T-helper 9 cell (primary cell): ENCODE data around the gene COMP.

Experiments
- DNase-seq: peaks from one replicate; pipeline ENCODE4 v3.0.0-alpha.2; 2020

Gene COMP

DNA sequence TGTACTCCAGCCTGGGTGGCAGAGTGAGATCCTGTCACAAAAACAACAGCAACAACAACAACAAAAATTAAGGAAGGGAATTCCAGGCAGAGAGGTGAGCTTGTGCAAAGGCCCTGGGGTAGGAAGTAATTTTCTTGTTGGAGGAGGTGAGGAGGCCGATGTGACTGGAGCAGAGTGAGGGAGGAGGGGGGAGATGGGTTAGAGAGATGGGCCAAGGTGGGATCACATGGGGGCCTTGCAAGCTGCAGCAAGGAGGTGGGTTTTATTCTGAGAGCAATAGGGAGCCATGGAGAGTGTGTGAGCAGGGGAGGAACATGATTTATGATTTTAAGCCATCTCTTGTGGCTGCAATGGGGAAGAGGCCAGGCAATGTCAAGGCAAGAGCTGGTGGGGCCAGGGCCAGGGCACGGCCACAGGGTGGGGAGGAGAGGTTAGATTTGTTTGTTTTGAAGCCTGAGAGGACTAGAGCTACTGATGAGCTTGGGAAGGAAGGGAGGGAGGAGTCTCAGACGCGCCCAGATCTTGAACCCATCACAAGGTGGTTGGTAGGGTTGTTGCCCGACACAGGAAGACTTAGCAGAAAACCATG is 12.5 kb upstream of the COMP start:
- no peak for DNase-seq

GRCh38 chr19:18802354-18802753 is 11.2 kb upstream of the COMP start:
- no peak for DNase-seq

GRCh38 chr19:18800636-18801035 is 9.5 kb upstream of the COMP start:
- DNase-seq = no peak

DNA sequence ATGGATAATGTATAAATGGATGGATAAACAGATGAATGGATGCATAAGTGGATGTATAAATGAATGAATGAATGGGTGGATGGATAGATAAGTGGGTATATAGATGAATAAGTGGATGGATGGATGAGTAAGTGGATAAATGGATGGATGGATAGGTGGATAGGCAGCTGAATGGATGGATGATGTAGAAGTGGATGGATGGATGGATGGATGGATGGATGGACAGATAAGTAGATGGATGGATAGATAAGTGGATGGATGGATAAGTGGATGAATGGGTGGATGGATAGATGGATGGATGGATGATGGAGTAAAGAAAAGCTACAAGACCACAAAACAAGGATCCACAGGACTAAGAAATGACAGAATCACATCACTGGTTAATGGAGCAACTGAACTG is 9.0 kb upstream of the COMP start:
- no peak for DNase-seq

GRCh38 chr19:18799389-18799970 is 8.4 kb upstream of the COMP start:
- no peak for DNase-seq

- DNase-seq = no peak
Observed at GRCh38 chr19:18798384-18799352, 7.6 kb upstream of the COMP start.

- DNase-seq = no peak
Observed at GRCh38 chr19:18796239-18796638, 5.1 kb upstream of the COMP start.

- no peak for DNase-seq
Observed at GRCh38 chr19:18795540-18795939, 4.4 kb upstream of the COMP start.

GRCh38 chr19:18794692-18795091 is 3.6 kb upstream of the COMP start:
- no peak for DNase-seq

DNA sequence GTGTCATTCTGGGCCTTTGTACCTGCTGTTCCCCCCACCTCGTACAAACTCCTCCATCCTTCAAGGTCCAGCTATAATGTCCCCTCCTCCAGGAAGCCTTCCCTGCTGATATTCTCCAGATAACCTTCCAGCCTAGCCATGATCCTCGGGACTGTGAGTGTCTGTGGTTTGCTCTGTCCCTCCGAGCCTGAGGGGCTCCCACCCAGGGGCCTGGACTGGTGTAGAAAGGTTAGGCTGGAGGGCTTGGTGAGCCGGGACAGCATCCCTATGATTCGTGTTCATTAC is 2.9 kb upstream of the COMP start:
- DNase-seq = no peak

DNA sequence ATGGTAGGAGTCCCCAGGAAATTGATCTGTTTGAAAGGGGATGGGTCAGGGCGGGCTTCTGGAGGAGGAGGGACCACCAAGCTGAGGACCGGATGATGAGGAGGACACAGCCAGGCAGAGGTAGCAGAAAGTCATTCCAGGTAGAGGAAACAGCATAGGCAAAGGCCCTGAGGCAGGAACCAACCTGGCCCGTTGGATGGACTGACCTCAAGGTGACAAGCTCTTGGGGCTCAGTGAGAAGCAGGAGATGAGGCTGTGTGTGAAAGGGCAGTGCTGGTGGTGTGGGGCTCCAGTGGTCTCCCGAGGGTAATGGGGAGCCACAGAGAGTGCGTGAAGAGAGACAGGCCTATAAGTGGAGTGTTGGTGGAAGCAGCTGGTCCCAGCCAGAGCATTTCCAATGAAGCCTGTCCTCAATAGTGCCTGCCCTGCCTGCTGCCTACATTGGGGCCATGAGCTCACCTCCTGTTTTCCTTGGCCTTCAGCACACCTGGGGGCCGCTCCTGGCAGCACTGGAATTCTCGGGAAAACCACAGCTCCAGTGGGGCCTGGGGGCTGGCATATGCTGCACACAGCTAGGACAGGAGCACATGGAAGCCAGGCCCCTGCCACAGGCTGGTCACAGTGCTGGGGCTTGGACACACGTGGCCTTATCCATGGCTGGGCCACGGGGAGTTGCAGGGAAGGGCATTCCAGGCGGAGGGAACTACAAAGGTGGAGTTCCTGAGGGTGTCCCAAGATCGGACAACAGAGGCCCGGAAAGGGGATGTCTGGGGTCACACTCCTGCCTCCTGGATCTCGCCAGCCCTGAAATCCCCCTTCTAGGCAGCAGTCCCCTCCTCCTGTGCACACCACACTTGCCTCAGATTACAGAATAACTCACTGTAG is 2.3 kb upstream of the COMP start:
- no peak for DNase-seq

DNA sequence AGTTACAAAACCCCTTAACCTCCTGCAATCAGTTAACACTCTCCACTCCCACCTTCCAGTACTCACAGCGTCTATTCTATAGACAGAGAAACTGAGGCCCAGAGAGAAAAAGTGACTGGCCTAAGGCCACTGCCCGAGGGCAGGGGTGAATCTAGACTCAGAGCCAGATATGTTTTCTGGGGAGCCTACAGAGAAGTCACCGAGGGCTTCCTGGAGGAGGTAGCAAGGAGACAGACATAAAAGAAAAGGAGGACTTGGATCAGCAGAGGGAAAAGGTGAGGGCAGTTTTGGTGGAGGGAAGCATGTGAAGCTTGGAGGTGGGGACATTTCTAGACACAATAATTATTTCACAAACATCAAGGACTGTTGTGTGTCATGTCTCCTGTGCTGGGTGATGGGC is 1.6 kb upstream of the COMP start:
- DNase-seq = no peak

DNA sequence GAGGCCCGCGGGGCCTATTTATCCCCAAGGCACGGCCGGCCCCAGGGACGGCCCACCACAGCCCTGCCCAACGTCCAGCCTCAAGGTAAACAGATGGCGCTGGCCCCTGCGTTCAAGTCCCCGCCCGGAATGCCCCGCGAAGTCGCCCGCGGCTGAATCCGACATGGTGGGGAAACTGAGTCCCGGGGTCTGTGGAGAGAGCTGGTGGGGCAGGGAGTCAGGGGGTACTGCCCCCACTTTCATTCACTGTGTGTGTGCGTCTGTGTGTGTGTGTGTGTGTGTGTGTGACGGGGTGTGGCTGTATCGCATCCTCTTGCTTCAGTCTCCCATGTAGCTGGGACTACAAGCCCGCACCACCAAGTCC is 192 bp upstream of the COMP start:
- DNase-seq = no peak

DNA sequence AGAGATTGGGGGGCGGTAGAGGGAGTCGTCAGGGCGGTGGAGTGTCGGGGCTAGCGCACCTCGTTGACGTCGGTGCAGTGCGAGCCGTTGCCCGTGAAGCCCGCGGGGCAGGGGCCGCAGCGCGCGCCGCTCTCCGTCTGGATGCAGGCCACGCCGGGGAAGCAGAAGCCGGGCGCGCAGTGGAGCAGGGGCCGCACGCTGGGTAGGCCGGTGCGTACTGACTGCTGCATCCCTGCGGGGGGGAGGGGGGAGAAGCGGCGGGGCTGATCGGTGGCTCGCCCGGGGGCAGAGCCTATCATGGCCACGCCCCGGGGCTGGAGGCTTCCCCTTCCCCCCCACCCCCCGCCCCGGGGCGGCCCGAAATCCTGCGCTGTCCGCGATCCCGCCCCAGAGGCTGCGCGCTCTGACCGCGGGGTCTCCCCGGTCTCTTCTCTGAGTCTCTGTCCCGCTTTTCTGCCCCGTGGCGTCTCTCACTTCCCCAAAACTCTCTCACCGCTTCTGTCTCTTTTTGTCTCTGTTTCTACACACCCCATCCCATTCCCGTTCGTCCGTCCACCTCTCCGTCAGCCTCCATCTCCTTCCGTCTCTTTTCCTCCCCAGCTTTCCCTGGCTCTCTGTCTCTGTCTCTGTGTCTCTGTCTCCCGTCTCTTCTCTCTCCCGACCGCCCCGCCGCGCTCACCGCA is 1.1 kb downstream of the COMP start:
- no peak for DNase-seq

GRCh38 chr19:18789422-18789869 is 1.7 kb downstream of the COMP start:
- no peak for DNase-seq

DNA sequence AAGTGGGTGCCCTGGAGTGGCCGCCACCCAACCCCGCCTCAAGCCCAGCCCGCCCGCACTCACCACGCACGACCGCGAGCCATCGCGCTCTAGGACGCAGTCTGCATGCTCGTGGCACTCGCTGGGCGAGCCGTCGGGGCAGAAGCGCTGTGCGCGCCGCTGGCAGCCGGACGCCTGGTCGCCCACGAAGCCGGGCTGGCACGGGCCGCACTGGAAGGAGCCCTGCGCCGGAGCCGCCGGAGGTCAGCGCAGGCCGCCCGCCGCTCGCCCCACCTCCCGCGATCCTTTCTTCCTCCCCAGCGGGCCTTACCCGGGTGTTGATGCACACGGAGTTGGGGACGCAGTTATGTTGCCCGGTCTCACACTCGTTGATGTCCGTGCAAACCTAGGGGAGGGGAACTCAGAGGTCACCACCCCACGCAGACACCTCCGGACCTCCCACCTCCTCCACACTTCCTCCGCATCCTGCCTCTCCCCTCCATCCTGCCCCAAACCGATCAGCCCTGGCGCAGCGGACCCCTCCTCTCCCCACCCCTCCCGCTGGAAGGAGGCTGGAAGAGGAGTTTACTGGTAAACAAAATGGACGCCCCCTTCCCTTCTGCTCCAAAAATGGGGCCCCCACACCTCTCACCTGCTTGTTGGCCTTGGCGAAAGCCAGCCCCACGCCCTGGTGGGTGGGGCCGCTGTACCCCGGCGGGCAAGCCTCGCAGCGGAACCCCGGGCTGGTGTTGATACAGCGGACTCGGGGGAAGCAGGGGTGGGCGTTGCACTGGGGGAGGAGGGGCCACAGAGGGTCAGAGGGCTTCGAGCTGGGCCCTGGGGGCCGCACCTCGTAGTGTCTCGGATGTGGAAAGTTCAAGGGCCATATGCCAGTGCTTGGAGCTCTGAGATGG is 2.3 kb downstream of the COMP start:
- no peak for DNase-seq

DNA sequence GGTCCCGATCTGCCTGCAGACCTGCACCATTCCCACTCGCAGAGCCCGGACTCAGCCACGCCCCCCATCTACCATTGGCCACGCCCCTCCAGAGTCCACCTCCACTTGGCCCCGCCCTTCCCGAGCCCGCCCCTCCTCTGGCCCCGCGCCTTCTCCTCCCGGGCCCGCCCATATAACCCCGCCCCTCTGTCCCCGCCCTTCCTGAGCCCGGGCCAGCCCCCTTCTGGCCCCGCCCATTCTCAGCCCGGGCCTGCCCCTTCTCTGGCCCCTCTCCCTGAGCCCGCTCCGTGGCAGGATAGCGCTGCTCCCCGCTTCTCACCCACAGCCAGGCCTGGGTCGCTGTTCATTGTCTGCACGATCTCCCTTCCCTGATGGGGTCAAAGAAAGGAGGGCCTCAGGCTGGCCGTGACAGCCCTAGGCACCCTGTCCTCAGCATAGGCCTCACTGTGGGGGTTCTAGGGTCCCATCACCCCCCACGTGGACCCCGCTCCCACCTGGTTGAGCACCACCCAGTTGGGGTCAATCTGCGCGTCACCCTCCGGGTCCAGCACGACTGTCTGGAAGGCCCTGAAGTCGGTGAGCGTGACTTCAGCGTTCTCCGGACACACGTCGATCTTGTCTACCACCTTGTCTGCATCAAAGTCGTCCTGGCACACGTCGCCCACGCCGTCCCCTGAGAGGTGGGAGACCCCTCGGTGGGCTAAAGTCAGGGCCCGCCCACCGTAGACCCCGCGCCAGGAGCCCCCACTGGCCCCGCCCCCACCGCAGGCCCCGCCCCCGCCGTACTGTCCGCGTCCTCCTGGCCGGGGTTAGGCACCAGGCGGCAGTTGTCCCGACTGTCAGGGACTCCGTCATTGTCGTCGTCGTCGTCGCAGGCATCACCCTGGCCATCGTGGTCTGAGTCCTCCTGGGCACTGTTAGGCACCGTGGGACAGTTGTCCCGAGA is 5.7 kb downstream of the COMP start:
- peak; percentile 56 for DNase-seq

- no peak for DNase-seq
Observed at GRCh38 chr19:18784786-18785120, 6.4 kb downstream of the COMP start.

DNA sequence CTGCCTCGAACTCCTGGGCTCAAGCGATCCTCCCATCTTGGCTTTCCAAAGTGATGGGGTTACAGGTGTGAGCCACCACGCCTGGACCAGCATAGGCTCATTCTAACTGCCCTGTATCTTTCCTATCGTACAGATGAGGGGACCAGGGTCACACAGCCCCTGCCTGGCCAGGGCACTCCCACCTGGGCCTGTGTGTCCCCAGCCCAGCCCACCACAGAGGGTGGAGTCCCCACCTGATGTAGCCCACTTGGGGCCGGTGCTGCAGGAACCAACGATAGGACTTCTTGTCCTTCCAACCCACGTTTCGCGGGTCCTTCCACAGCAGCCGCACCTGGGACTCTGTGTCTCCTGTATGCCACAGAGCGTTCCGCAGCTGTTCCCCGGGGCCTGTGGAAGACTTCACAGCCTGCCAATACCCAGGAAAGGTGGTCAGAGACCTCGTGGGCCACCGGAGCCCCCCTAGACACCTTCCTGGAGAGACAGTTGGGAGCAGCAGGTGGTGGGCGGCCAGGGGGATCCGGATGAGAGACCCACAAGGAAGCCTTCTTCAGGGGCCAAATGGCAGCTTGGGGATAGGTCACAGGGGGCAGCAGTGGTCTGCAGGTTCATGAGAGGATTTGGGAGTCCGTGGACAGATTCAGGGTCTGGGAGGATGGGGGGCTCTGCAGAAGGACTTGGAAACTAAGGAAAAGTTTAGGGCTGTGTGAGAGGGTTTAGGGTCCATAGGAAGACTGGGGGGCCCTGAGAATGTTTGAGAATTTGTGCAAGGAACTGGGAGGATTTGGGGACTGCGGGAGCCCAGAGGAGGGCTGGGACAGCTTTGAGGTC is 6.9 kb downstream of the COMP start:
- no peak for DNase-seq
